Fibroblast of mammary gland (primary cell): ENCODE results near the gene THAP4.

Source experiments
- DNase-seq: peaks from one replicate; pipeline ENCODE4 v3.0.0-alpha.2; 2010; ENCODE audit warnings: low read depth
- H3K4me3 ChIP-seq: 2 replicates; pipeline ENCODE4 v1.5.1; 2011; ENCODE audit warnings: low read depth, mild to moderate bottlenecking, low read length, moderate library complexity; ENCODE audit not compliant: control insufficient read depth
- TF ChIP-seq, protein P1 (sequence below): conservative IDR thresholded peaks from 2 replicates; pipeline ENCODE4 v1.5.1; 2011; ENCODE audit warnings: low read depth, low read length, inconsistent platforms; ENCODE audit not compliant: control insufficient read depth, insufficient read depth

Gene THAP4

DNA sequence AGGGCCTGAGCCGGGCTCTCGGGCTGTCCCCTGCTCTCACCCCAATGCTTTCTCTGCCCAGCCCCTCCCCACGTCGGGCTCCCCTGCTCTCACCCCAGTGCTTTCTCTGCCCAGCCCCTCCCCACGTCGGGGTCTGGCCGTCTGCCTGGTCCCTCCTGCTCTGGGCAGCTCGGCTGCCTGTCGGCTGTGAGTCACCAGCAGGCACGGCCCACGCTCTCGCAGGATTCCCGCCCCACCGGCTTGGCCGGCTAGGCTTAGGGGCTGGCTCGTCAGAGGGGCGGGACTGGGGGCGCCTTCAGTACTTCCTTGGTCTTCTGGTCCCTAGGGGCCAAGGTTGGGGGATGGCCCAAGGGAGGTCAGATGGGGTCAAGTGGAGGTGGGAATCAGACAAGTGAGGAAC is 75.1 kb downstream of the THAP4 start:
- TF ChIP-seq, protein P1, sequence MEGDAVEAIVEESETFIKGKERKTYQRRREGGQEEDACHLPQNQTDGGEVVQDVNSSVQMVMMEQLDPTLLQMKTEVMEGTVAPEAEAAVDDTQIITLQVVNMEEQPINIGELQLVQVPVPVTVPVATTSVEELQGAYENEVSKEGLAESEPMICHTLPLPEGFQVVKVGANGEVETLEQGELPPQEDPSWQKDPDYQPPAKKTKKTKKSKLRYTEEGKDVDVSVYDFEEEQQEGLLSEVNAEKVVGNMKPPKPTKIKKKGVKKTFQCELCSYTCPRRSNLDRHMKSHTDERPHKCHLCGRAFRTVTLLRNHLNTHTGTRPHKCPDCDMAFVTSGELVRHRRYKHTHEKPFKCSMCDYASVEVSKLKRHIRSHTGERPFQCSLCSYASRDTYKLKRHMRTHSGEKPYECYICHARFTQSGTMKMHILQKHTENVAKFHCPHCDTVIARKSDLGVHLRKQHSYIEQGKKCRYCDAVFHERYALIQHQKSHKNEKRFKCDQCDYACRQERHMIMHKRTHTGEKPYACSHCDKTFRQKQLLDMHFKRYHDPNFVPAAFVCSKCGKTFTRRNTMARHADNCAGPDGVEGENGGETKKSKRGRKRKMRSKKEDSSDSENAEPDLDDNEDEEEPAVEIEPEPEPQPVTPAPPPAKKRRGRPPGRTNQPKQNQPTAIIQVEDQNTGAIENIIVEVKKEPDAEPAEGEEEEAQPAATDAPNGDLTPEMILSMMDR, result no peak
- DNase-seq, result peak; percentile 70
- H3K4me3 ChIP-seq, result no peak overlapping the region

DNA sequence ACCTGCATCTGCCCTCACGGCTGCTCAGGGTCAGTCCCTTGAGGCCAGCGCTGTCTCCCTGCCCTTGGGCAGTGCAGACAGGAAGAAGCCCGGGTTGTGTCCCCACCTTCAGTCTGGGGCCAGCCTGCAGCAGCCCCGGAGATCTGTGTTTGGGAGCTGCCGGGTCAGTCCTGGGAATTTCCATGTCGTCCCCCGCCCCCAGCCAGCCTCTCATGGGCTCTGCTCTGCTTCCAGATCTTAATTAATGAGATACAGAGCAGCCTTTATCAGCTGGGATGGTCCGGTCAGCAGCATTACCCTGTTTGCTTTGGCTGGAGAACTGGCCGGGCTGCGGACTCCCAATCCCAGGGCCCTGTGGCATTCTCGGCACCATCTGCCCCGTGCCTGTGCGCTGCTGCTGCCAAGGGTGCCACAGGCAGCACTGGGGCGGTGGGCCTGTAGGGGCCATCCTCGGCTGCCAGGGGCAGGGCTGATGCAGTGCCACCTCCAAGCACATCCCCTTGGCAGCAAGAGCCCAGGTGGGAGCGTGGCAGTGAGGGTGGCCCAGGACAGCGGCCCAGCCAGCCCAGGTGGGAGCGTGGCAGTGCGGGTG is 76.0 kb downstream of the THAP4 start:
- DNase-seq, result no peak
- TF ChIP-seq, protein P1, result no peak
- H3K4me3 ChIP-seq, result no peak overlapping the region

DNA sequence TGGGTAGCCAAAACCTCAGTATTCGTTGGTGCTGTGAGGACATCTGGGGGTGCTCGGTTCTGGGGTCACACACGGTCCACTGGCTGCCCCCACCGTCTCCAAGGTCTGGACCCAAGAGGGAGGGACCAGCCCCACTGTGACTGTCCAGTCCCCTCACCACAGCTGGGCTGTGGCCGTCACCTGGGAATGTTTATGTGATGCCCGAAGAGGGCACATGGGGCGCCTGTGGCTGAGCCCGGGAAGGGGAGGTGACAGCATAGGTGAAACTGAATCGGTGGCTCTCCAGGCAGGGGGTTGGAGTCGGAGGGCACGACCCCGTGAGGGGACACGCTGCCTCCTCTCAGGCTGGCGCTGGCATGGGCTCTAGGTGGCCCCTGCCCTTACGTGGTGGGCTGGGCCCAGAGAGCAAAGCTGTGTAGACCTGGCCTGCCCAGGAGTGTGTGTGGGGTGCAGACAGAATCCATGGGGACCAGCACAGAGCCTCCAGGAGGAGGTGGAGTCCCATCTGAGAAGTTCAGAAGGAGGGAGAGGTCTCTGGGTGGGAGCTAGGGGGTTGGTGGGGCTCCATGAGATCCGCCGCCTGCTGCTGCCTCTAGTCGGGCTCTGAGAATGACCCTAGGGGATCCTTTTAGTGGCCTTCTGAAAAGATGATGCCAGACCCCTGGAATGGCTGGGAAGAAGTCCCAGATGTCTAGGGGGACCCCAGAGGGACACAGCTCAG is 76.6 kb downstream of the THAP4 start:
- H3K4me3 ChIP-seq, result peak overlapping the region; percentile 53
- TF ChIP-seq, protein P1, result no peak
- DNase-seq, result no peak

DNA sequence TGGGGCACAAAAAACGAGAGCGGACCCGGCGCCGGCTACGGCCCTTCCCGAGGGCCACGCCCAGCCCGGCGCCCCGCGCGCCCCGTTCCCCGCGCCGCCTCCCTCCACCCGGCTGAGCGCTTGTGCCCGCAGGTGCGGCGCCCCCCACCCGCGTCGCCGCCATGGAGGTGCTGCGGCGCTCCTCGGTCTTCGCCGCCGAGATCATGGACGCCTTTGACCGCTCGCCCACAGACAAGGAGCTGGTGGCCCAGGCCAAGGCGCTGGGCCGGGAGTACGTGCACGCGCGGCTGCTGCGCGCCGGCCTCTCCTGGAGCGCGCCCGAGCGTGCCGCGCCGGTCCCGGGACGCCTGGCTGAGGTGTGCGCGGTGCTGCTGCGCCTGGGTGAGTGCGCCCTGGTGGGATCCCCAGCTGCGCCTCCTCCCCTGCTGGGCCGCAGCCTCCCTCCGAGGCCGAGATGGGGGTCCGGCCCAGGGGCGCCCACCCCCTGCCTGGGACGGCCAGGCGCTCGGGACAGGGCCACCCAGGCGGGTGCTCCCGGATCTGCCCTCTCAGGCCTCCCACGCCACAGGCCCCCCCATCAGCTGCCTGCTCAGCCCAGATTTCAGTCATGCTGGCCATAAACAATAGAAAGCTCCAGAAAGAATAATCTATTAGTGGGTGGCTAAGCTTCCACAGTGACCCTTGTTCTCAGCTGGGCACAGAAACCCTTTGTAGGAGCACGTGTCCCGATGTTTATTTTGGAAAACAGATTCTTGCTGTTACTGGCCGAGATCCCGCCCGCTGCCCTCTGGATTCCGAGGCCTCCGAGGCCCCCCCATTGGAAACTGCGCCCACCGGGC is 77.4 kb downstream of the THAP4 start:
- TF ChIP-seq, protein P1, result no peak
- peak overlapping the region; percentile 53 for H3K4me3 ChIP-seq
- DNase-seq, result peak; percentile 39

DNA sequence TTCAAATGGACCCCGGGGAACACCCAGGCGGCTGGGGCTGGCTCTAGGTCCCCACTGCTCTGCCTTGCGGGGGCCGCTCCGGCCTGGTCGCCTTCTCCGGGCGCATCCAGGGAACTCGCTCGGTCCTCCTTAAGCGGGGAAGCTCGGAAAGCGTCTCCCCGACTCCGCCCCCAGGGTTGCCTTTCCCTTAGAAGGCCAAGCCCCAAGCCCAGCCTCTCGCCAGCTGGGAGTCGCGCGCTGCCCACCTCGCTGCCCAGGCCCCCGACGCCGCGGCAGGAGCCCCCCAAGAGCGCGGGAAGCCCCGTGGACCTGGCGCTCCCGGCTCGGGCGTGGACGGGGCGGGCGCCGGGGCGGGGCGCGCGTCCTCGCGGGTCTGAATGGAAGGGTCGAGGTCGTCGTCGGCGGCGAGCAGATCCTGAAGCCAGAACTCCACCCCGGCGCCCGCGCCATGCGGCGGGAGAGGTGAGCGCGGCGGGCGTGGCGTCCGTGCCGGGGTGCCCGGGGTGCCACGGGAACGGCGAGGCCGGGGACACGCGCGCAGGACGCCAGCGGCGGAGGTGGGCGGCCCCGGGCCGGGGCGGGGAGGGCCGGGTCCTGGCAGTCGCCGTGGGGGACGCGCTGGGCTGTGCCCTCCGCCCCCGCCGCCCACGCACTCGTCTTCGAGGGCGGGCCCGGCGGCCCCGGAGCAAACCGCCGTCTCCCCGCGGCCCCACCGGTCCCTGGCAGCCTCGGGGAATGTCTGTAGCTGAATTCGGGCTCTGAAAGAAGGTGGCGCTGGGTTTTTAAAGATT is 78.2 kb downstream of the THAP4 start, which contains the start of gene BOK:
BOK (plus strand) TSS at position 214 of the 791 bp plus-strand sequence. CDS start 739 bp downstream, outside the sequence.
- DNase-seq, result peak; percentile 72
- TF ChIP-seq, protein P1, result no peak
- H3K4me3 ChIP-seq, result peak within 1 kb of the TSS; percentile 53

DNA sequence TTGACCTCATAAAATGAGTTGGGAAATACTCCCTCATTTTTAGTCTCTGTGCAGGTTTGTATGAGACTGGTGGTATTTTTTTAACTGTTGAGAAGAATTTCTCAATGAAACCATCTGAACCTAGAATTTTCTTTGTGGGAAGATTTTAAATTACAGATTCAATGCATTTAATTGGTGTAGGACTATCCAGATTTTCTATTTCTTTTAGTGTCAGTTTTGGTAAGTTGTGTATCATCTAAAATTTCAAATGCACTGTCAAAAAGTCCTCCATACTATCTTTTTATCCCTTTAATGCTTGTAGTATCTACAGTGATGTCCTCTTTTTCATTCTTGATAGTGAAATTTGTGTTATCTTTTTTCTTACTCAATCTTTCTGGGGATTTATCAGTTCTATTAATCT is 80.2 kb downstream of the THAP4 start:
- no peak overlapping the region for H3K4me3 ChIP-seq
- DNase-seq, result no peak
- TF ChIP-seq, protein P1, result no peak
